Measurements from ENCODE around the gene C2CD4B.

The C2CD4B gene

GRCh38 chr15:62118520-62119226, 46.4 kb downstream of the C2CD4B start:
- no peak for DNase-seq

DNA sequence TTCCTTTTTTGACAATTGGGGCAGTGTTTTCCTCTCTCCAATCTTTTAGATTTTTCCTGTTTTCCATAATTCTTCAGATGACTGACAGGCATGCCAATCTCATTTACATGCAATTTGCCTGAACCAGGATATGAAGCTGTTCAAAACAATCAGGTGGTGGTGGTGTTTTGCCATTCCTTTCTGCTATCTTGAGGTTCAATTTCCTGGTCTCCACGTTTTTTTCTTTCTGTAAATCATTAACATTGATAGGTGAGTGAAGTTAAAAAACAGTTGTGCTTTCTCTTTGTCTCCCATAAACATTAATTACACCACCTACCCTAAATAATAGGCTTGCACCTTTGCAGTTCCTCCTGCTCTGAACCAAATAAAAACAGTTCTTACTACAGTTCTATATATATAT, 49.2 kb downstream of the C2CD4B start:
- DNase-seq = no peak
